T-helper 17 cell (primary cell): Measurements from ENCODE around the gene MDM4. TPM values are rescaled to one million over a fixed set of nuclear protein-coding genes. Genes with fewer than 3 reads are reported as not detected.
"Not testable (repeated sequence)": the region's sequence is repeated elsewhere in the genome, so short reads cannot be mapped to it uniquely, and the experiment has no call there.

Experiments
- ATAC-seq: fragments of 150-1000 bp; cut with Tn5 transposase; 2 replicates; pipeline ENCODE4 v1.10.0; 2021; ENCODE audit warnings: mild to moderate bottlenecking, moderate library complexity
- DNase-seq, 3 donors: peaks; one replicate each; pipeline versions ENCODE4 v3.0.0 to v3.0.0-alpha.2; 2020 to 2021
- H3K9me3 ChIP-seq: one replicate; pipeline ENCODE4 v1.7.0; 2013; ENCODE audit warnings: low read length, mild to moderate bottlenecking; ENCODE audit not compliant: control insufficient read depth, poor library complexity, severe bottlenecking
- H3K27ac Mint-ChIP-seq: one replicate; pipeline ENCODE4 v1.8.0; 2022; ENCODE audit warnings: mild to moderate bottlenecking, moderate library complexity, mixed read lengths
- H3K27me3 Mint-ChIP-seq: one replicate; pipeline ENCODE4 v1.8.0; 2022; ENCODE audit warnings: mixed read lengths
- H3K36me3 Mint-ChIP-seq: one replicate; pipeline ENCODE4 v1.8.0; 2022; ENCODE audit warnings: low read depth, mixed read lengths
- H3K4me1 Mint-ChIP-seq: one replicate; pipeline ENCODE4 v1.8.0; 2022; ENCODE audit warnings: mild to moderate bottlenecking, mixed read lengths
- H3K4me3 Mint-ChIP-seq: one replicate; pipeline ENCODE4 v1.8.0; 2022; ENCODE audit warnings: mild to moderate bottlenecking, moderate library complexity, mixed read lengths
- total RNA-seq, 4 donors: library from RNA in 2 of 4; stranded (reverse) in 2 of 4; gene quantifications; one replicate each; pipeline ENCODE4 v1.2.3 and lab custom pipeline; 2022 to 2026

The MDM4 gene
- total RNA-seq, 2 donors from 2014 or later = 205 to 225 TPM

DNA sequence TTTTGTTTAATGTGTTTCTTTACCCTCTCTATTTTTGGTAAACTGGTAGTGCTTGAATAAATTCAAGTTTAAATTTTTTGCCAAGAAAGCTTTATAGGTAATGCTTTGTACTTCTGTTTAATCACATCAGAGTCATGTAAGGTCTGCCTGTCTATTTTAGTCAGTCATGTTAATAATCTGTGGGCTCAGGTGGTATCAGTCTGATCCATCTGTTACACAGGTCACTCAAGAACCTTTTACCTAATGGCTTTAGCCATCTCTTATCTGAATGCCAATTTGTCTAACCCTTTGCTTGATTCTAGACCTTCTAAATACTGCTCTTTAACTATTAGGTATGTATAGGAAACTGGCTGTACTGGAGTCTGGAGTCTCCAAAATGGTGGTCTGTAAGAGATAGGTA lies 16.6 kb downstream of the MDM4 start:
- H3K4me1 Mint-ChIP-seq = peaks cover 17% of the 10 kb centered on the region
- no peaks in the 10 kb centered on the region for H3K27me3 Mint-ChIP-seq
- H3K36me3 Mint-ChIP-seq = peaks cover 7% of the 10 kb centered on the region

DNA sequence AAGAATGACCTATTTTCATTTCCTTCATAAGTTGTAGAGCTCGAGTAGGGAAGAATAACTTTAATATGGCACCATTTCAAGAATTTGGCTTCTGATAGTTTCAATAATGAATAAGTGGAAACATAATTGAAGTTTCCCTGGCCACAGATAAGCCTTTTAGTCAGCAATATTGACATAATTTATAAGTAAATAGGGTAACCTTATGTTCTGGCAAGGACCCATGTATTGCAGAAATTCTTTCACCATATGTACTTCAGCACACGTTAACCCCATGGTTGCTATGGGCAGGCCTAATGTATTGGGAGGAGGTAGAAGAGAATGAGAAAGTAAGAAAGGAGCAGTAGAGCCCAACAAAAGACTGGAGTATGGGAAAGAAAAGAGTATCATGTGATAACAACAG lies 25.4 kb downstream of the MDM4 start:
- Mint-ChIP-seq H3K4me1 (peaks cover 31% of the 10 kb centered on the region), H3K27me3 (no peaks in the 10 kb centered on the region), H3K36me3 (peaks cover 12% of the 10 kb centered on the region), H3K27ac (peak overlapping the region; percentile 85), H3K4me3 (no peak overlapping the region)
- DNase-seq (no peak), ATAC-seq (no peak)
- H3K9me3 ChIP-seq = no peaks in the 10 kb centered on the region

More for the DNA sequence above, 16.6 kb downstream of the MDM4 start:
- Mint-ChIP-seq H3K4me3 (no peak overlapping the region), H3K27ac (no peak overlapping the region)
- no peaks in the 10 kb centered on the region for H3K9me3 ChIP-seq
- no peak for DNase-seq
- ATAC-seq = no peak

DNA sequence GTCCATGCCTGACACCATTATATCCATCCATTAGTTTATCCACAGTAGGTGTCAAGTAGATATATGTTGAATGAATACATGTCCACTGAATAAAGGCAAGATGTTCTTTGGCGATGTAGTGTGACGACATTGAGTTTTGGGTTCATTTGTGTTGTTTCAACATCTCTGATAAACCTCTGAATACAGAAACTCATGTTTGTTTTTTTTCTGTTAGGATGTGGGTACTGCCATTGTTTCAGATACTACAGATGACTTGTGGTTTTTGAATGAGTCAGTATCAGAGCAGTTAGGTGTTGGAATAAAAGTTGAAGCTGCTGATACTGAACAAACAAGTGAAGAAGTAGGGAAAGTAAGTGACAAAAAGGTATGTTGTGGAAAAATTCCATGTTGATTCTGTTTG lies 28.1 kb downstream of the MDM4 start:
- peak overlapping the region; percentile 28 for H3K4me3 Mint-ChIP-seq
- ATAC-seq = peak; percentile 93

DNA sequence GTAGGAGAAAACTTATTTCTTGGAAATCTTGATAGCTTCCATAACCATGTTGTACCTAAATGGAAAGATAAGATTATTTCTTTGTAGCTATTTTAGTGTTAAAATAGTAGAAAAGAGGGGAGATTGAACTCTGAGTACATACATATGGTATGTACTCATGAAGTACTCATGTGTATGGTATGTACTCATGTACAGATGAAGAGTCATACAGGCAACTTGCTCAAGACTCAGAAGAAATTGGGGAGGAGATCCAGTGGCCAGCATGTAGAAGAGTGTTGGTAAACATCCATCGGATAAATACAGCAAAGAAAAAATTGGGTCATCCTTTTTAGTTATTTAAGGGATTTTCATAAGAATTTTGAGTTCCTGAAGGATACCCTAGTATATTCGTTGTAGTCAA lies 29.0 kb downstream of the MDM4 start:
- ATAC-seq = no peak
- H3K9me3 ChIP-seq = no peaks in the 10 kb centered on the region
- no peaks in the 10 kb centered on the region for H3K27me3 Mint-ChIP-seq
- H3K36me3 Mint-ChIP-seq = peaks cover 17% of the 10 kb centered on the region
- H3K4me3 Mint-ChIP-seq = peak overlapping the region; percentile 45
- no peak for DNase-seq
- H3K27ac Mint-ChIP-seq = peak overlapping the region; percentile 85
- peaks cover 32% of the 10 kb centered on the region for H3K4me1 Mint-ChIP-seq

More for the DNA sequence above, 28.1 kb downstream of the MDM4 start:
- Mint-ChIP-seq H3K4me1 (peaks cover 32% of the 10 kb centered on the region), H3K36me3 (peaks cover 16% of the 10 kb centered on the region), H3K27me3 (no peaks in the 10 kb centered on the region), H3K27ac (peak overlapping the region; percentile 85)
- no peak for DNase-seq
- H3K9me3 ChIP-seq = no peaks in the 10 kb centered on the region

DNA sequence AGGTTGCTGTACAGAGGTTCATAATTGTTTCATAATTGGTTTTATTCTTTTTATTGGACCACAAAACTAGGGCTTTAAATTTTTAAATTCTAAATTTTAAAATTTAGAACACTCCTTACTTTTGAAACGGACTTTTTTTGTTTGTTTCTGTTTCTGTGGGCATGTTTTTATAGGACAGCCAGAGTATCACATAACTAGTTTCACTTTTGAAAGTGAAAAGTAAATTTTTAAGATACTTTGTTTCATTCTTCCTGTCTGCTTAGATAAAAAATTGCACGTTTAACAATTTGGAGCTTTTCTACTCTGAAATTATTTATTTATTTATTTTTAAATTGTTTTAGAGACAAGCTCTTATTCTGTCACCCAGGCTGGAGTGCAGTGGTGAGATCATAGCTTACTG lies 29.7 kb downstream of the MDM4 start:
- Mint-ChIP-seq H3K27me3 (no peaks in the 10 kb centered on the region), H3K4me1 (peaks cover 32% of the 10 kb centered on the region), H3K27ac (peak overlapping the region; percentile 85), H3K36me3 (peaks cover 17% of the 10 kb centered on the region), H3K4me3 (no peak overlapping the region)
- H3K9me3 ChIP-seq = no peaks in the 10 kb centered on the region
- ATAC-seq (peak; percentile 22), DNase-seq (no peak)

DNA sequence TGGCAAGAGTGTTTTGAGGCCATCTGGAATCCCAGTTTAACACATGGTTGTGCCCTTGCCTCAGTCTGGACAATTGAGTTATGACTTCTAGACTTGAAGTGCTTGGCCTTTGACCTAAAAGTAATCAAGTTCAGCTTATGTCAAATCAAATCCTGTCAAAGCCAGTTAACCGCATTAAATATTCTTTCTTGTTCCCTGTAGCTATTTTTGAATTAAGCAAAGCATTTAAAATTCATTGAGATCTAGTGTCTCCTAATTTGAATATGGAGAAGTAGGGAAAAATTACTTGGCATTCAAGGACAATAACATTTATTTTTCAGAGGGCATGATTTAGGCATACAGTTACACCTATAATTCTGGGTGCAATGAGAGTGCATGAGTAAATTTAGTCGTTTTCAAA lies 32.1 kb downstream of the MDM4 start:
- no peaks in the 10 kb centered on the region for H3K9me3 ChIP-seq
- Mint-ChIP-seq H3K4me1 (peaks cover 27% of the 10 kb centered on the region), H3K4me3 (no peak overlapping the region), H3K27ac (peak overlapping the region; percentile 60), H3K27me3 (no peaks in the 10 kb centered on the region), H3K36me3 (peaks cover 14% of the 10 kb centered on the region)
- ATAC-seq (no peak), DNase-seq (no peak)

DNA sequence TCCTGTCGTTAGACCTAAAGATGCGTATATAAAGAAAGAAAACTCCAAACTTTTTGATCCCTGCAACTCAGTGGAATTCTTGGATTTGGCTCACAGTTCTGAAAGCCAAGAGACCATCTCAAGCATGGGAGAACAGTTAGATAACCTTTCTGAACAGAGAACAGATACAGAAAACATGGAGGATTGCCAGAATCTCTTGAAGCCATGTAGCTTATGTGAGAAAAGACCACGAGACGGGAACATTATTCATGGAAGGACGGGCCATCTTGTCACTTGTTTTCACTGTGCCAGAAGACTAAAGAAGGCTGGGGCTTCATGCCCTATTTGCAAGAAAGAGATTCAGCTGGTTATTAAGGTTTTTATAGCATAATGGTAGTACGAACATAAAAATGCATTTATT lies 33.1 kb downstream of the MDM4 start:
- no peaks in the 10 kb centered on the region for H3K27me3 Mint-ChIP-seq
- H3K4me3 Mint-ChIP-seq = no peak overlapping the region
- H3K36me3 Mint-ChIP-seq = peaks cover 9% of the 10 kb centered on the region
- no peak for ATAC-seq
- DNase-seq = no peak
- H3K9me3 ChIP-seq = no peaks in the 10 kb centered on the region
- peaks cover 19% of the 10 kb centered on the region for H3K4me1 Mint-ChIP-seq
- no peak overlapping the region for H3K27ac Mint-ChIP-seq

DNA sequence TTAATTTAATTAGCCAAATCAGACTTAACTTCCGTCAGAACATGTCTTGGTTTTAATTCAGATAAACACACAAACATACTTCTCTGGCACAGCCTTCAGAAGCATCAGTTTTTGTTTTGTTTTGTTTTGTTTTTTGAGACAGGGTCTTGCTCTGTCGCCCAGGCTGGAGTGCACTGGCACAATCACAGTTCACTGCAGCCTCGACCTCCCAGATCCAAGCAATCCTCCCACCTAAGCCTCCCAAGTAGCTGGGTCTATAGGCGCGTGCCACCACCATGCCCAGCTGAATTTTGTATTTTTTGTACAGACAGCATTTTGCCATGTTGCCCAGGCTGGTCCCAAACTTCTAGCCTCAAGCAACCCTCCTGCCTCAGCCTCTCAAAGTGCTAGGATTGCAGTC lies 34.7 kb downstream of the MDM4 start:
- H3K4me1 Mint-ChIP-seq = peaks cover 10% of the 10 kb centered on the region
- H3K9me3 ChIP-seq = no peaks in the 10 kb centered on the region
- H3K4me3 Mint-ChIP-seq = no peak overlapping the region
- DNase-seq (no peak), ATAC-seq (no peak)
- H3K36me3 Mint-ChIP-seq = peaks cover 7% of the 10 kb centered on the region
- H3K27ac Mint-ChIP-seq = peak overlapping the region; percentile 56
- H3K27me3 Mint-ChIP-seq = no peaks in the 10 kb centered on the region

DNA sequence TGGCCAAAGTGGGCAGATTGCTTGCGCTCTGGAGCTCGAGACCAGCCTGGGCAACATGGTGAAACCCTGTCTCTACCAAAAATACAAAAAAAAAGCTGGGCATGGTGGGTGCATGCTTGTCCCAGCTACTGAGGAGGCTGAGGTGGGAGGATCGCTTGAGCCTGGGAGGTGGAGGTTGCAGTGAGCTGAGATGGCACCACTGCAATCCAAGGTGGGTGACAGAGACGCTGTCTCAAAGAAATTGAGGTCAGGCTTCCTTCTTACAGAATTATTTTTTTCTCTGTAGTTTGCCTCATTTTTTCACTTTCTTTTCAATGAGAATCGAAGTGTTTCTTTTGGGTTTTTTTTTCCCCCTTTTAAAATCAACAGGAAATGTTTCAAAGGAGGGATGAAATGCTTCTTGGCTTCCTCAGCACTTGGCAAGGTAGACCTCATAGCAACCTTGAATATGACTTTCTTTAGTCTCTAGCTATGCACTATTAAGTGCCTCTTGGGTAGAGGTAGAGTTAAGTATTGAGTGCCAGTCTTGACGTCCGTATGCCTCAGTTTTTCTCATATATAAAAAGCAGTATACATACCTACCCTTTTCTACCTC lies 40.3 kb downstream of the MDM4 start:
- Mint-ChIP-seq H3K27me3 (no peaks in the 10 kb centered on the region), H3K36me3 (peaks cover 6% of the 10 kb centered on the region), H3K4me3 (no peak overlapping the region), H3K4me1 (peaks cover 25% of the 10 kb centered on the region), H3K27ac (peak overlapping the region; percentile 72)
- DNase-seq = no peak
- ATAC-seq = no peak
- H3K9me3 ChIP-seq = no peaks in the 10 kb centered on the region

DNA sequence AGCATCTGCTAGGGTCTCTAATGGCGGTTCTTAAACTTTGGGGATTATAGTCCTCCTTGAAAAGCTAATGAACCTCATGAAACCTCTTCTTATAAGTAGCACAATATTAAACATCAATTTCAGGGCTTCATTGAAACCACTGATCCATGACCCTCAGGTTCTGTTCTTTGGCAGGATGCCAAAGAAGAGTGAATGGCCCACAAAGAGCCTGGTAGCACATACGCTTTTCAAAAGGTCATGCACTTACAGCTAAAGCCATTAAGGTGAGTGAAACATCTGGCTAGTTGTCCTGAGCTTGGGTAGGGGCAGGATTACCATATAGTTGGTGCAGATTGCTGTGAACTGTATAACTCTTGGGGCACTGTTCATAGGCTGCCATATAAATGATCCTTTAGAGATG lies 42.3 kb downstream of the MDM4 start:
- H3K9me3 ChIP-seq = no peaks in the 10 kb centered on the region
- Mint-ChIP-seq H3K27ac (no peak overlapping the region), H3K27me3 (no peaks in the 10 kb centered on the region), H3K36me3 (peaks cover 9% of the 10 kb centered on the region), H3K4me1 (peaks cover 32% of the 10 kb centered on the region), H3K4me3 (no peak overlapping the region)
- ATAC-seq (no peak), DNase-seq (no peak)

DNA sequence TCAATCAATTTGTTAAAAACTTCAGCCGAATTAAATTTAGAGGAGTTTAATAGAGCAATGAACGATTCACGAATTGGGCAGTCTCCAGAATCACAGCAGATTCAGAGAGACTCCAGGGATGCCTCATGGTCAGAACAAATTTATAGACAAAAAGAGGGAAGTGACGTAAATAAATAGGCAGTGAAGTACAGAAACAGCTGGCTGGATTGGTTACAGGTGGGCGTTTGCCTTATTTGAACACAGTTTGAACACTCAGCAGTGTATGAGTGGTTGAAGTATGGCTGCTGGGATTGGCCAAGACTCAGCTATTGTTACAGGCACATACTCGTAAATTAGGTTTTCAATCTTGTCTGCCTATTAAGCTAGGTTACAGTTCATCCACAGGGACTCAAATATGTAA lies 43.8 kb downstream of the MDM4 start:
- not testable (repeated sequence) for H3K4me3 Mint-ChIP-seq, DNase-seq, H3K27me3 Mint-ChIP-seq, ATAC-seq, H3K9me3 ChIP-seq
- H3K4me1 Mint-ChIP-seq = peaks cover 43% of the 10 kb centered on the region
- H3K27ac Mint-ChIP-seq = peak overlapping the region; percentile 24
- H3K36me3 Mint-ChIP-seq = peaks cover 11% of the 10 kb centered on the region

DNA sequence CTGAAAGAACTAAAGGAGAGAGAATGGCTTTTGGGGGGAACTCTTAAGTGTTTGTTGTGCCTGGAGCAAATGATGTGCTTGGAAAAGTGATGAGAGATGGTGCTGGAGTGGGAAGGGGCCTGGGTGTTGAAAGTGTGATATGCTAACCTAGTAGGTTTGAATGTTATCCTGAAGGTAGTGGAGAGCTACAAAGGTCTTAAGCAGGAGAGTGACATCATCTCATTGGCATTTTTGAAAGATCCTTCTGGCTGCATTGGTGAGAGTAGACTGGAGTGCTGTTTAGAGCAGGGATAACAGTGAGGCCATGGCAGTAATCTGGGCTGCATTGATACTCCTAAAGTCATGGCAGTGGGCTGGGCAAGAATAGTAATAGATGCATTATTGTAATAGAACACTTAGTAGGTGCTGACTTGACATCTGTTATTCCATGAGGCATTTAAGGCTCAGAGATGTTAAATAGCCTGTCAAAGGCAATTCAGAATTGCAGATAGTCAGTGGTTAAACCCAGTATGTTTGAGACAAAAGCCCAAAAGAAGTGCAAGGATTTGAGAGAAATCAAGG lies 44.5 kb downstream of the MDM4 start:
- H3K27ac Mint-ChIP-seq = peak overlapping the region; percentile 65
- H3K4me3 Mint-ChIP-seq = no peak overlapping the region
- ATAC-seq (no peak), DNase-seq (no peak)
- H3K9me3 ChIP-seq = no peaks in the 10 kb centered on the region
- no peaks in the 10 kb centered on the region for H3K27me3 Mint-ChIP-seq
- peaks cover 11% of the 10 kb centered on the region for H3K36me3 Mint-ChIP-seq
- peaks cover 49% of the 10 kb centered on the region for H3K4me1 Mint-ChIP-seq

DNA sequence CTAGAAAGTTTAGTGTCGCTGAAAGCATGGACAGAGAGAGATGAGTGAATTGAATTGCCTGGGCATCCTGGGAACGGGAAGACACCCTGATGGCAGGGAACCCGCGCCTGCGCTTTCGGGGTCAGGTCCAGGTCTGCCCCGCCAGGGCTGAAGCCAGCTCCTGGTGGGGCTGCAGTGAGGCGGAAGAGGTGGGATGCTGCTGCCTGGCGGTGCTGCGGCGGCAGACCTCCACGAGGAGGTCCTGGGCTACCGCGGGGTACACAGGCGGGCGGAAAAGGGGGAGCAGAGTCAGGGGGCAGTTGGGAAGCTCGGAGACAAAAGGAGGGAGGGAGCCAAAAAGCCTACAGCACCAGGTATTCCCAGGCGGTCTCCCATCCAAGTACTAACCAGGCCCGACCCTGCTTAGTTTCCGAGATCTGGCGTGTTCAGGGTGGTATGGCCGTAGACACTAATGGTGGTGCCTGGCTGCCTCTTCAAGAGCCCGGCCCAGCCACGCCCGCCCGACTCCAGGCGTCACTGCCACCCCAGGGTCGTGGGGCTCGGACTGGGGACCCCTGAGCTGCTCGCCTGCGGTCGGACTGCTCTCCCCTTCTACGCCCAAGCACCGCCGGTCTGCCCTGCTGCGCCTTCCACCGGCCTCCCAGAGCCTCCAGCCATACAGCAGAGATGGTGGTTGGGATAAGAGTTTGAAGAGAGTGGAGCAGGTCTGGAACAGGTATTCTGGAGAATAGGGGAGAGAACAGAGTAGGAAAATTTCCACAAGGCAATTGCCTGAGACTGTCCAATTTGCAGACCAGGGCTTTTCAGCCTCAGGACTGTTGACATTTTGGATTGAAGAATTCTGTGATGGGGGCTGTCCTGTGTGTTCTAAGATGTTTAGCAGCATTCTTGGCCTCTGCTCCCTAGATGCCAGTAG lies 46.1 kb downstream of the MDM4 start:
- Mint-ChIP-seq H3K4me3 (no peak overlapping the region), H3K36me3 (peaks cover 11% of the 10 kb centered on the region), H3K4me1 (peaks cover 42% of the 10 kb centered on the region), H3K27ac (peak overlapping the region; percentile 94), H3K27me3 (no peaks in the 10 kb centered on the region)
- no peaks in the 10 kb centered on the region for H3K9me3 ChIP-seq
- ATAC-seq = no peak
- DNase-seq = no peak
